ENCODE results near the gene SLC7A6. TPM values are rescaled to one million over a fixed set of nuclear protein-coding genes. Genes with fewer than 3 reads are reported as not detected.

The SLC7A6 gene
- total RNA-seq, 1 experiment from 2014 or later, result 28.5 TPM

DNA sequence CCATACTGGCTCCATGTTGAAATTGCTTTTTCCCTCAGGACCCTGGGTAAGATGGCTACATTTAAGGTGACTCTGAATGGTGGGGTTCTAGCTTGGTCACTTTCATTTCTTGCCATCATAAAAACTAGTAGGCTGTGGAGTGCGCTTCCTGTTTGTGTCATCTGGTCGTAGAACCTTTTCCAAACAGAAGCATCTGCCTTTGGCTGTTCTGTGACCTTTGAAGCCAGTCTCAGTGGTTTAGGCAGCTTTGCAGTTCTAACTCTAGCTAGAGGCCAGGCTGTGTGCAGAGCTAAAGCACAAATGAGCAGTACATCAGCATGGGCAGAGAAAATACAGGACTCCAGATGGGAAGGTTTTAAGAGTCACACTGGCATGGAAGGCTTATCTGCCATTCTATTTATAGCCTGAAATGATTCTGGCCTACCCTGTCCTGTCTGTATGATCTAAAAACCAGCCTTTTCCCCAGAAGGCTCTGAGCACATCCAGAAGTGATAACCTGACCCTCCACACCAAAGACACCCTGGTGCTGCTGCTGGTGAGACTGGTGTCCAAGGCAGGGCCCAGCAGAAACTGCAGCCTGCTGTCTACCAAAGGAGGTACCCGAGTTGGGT, 37.0 kb upstream of the SLC7A6 start:
- H3K9me3 ChIP-seq (ENCODE audit: control insufficient read depth in 1 of 2, insufficient read depth in 1 of 2, low read depth in 1 of 2, low read length in 2 of 2), result no peaks in the 10 kb centered on the region
- ChIA-PET POLR2A (no interaction called here), CTCF (interaction anchor here (1.0 to 1.7 kb wide), 3 partner anchors 10 to 134 kb away, joined by 3 to 12 read pairs (median 4); no protein-coding TSS in a partner anchor), RAD21 (ENCODE audit: low non-redundant PET in 1 of 2, low total read pairs in 2 of 2, uncharacterized antibody in 2 of 2, unreplicated experiment in 2 of 2) (no interaction called here)
- no peaks in the 10 kb centered on the region; a peak in 1 of 4 replicates for H3K4me1 ChIP-seq (ENCODE audit: control insufficient read depth in 1 of 2, insufficient read depth in 2 of 2, low read length in 2 of 2)
- no peak overlapping the region for H3K9ac ChIP-seq (ENCODE audit: low read length)
- ATAC-seq (no peak), DNase-seq (ENCODE audit: low read depth, low spot score) (no peak)
- H2AFZ ChIP-seq (ENCODE audit: low read depth, low read length, poor library complexity, severe bottlenecking), result no peak overlapping the region
- TSS peak; percentile 24 for BruUV-seq (replicated peaks)
- H3K9me2 ChIP-seq (ENCODE audit: insufficient read depth), result no peaks in the 10 kb centered on the region
- peaks cover 4% of the 10 kb centered on the region; the same call in 1 of the 2 replicates for H3K79me2 ChIP-seq (ENCODE audit: insufficient read depth, low read length)
- H4K20me1 ChIP-seq (ENCODE audit: insufficient read depth), result no peaks in the 10 kb centered on the region
- TF ChIP-seq CEBPB (IDR thresholded peaks at IDR 0.05; ENCODE audit: low read depth), result no peak
- TF ChIP-seq TCF7L2 (IDR thresholded peaks at IDR 0.05; ENCODE audit: borderline replicate concordance, extremely low read depth, insufficient read depth, insufficient read length), result no peak
- no peak for TF ChIP-seq ELF1 (IDR thresholded peaks at IDR 0.05; ENCODE audit: borderline replicate concordance, low read depth)
- TF ChIP-seq POLR2AphosphoS5 (IDR thresholded peaks at IDR 0.05; ENCODE audit: low read depth, low read length), result no peak
- no peak for TF ChIP-seq YY1 (IDR thresholded peaks at IDR 0.05; ENCODE audit: extremely low read depth, insufficient replicate concordance, low read depth, low read length)
- TF ChIP-seq EGR1 (IDR thresholded peaks at IDR 0.05; ENCODE audit: low read depth), result no peak
- TF ChIP-seq, protein P1, sequence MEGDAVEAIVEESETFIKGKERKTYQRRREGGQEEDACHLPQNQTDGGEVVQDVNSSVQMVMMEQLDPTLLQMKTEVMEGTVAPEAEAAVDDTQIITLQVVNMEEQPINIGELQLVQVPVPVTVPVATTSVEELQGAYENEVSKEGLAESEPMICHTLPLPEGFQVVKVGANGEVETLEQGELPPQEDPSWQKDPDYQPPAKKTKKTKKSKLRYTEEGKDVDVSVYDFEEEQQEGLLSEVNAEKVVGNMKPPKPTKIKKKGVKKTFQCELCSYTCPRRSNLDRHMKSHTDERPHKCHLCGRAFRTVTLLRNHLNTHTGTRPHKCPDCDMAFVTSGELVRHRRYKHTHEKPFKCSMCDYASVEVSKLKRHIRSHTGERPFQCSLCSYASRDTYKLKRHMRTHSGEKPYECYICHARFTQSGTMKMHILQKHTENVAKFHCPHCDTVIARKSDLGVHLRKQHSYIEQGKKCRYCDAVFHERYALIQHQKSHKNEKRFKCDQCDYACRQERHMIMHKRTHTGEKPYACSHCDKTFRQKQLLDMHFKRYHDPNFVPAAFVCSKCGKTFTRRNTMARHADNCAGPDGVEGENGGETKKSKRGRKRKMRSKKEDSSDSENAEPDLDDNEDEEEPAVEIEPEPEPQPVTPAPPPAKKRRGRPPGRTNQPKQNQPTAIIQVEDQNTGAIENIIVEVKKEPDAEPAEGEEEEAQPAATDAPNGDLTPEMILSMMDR (IDR thresholded peaks at IDR 0.05 in 2 of 3, conservative IDR thresholded peaks at IDR 0.05 in 1 of 3; ENCODE audit: borderline replicate concordance in 1 of 3, insufficient read depth in 1 of 3, low read depth in 2 of 3, low read length in 2 of 3), result no peak
- TF ChIP-seq, protein P2, sequence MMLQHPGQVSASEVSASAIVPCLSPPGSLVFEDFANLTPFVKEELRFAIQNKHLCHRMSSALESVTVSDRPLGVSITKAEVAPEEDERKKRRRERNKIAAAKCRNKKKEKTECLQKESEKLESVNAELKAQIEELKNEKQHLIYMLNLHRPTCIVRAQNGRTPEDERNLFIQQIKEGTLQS (IDR thresholded peaks at IDR 0.05), result no peak
- TF ChIP-seq, protein P3, sequence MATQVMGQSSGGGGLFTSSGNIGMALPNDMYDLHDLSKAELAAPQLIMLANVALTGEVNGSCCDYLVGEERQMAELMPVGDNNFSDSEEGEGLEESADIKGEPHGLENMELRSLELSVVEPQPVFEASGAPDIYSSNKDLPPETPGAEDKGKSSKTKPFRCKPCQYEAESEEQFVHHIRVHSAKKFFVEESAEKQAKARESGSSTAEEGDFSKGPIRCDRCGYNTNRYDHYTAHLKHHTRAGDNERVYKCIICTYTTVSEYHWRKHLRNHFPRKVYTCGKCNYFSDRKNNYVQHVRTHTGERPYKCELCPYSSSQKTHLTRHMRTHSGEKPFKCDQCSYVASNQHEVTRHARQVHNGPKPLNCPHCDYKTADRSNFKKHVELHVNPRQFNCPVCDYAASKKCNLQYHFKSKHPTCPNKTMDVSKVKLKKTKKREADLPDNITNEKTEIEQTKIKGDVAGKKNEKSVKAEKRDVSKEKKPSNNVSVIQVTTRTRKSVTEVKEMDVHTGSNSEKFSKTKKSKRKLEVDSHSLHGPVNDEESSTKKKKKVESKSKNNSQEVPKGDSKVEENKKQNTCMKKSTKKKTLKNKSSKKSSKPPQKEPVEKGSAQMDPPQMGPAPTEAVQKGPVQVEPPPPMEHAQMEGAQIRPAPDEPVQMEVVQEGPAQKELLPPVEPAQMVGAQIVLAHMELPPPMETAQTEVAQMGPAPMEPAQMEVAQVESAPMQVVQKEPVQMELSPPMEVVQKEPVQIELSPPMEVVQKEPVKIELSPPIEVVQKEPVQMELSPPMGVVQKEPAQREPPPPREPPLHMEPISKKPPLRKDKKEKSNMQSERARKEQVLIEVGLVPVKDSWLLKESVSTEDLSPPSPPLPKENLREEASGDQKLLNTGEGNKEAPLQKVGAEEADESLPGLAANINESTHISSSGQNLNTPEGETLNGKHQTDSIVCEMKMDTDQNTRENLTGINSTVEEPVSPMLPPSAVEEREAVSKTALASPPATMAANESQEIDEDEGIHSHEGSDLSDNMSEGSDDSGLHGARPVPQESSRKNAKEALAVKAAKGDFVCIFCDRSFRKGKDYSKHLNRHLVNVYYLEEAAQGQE (IDR thresholded peaks at IDR 0.05; ENCODE audit: low read depth), result no peak
- no peak for TF ChIP-seq EZH2phosphoT487 (IDR thresholded peaks at IDR 0.05; ENCODE audit: borderline replicate concordance)
- no peak for TF ChIP-seq FOSL1 (IDR thresholded peaks at IDR 0.05; ENCODE audit: low read depth)
- no peak for TF ChIP-seq JUND (IDR thresholded peaks at IDR 0.05)
- TF ChIP-seq, protein P4, sequence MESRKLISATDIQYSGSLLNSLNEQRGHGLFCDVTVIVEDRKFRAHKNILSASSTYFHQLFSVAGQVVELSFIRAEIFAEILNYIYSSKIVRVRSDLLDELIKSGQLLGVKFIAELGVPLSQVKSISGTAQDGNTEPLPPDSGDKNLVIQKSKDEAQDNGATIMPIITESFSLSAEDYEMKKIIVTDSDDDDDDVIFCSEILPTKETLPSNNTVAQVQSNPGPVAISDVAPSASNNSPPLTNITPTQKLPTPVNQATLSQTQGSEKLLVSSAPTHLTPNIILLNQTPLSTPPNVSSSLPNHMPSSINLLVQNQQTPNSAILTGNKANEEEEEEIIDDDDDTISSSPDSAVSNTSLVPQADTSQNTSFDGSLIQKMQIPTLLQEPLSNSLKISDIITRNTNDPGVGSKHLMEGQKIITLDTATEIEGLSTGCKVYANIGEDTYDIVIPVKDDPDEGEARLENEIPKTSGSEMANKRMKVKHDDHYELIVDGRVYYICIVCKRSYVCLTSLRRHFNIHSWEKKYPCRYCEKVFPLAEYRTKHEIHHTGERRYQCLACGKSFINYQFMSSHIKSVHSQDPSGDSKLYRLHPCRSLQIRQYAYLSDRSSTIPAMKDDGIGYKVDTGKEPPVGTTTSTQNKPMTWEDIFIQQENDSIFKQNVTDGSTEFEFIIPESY (IDR thresholded peaks at IDR 0.05; ENCODE audit: extremely low read depth, insufficient replicate concordance, low read length), result no peak
- no peak for TF ChIP-seq CBX3 (IDR thresholded peaks at IDR 0.05; ENCODE audit: low read depth)
- no peak for TF ChIP-seq ZFX (IDR thresholded peaks at IDR 0.05)
- no peak for TF ChIP-seq SP1 (IDR thresholded peaks at IDR 0.05; ENCODE audit: low read depth)
- no peak for TF ChIP-seq POLR2A (IDR thresholded peaks at IDR 0.05; ENCODE audit: borderline replicate concordance, extremely low read depth, insufficient read depth, insufficient read length)
- TF ChIP-seq RAD21 (IDR thresholded peaks at IDR 0.05; ENCODE audit: low read depth), result no peak
- TF ChIP-seq ZNF274 (IDR thresholded peaks at IDR 0.05; ENCODE audit: low read depth, low read length), result no peak
- no peak overlapping the region for H3K27ac ChIP-seq (ENCODE audit: low read depth, low read length)
- no peaks in the 10 kb centered on the region for H3K27me3 ChIP-seq (ENCODE audit: insufficient read depth, low read length)
- H3K4me3 ChIP-seq (replicated peaks in 1 of 2; ENCODE audit: low read depth in 1 of 2, low read length in 2 of 2), result no peak overlapping the region
- peaks cover 14 to 41% of the 10 kb centered on the region in 2 experiments; a peak in 3 of 4 replicates for H3K36me3 ChIP-seq (ENCODE audit: control insufficient read depth in 1 of 2, insufficient read depth in 2 of 2, low read length in 2 of 2)
- no peak overlapping the region for H3K4me2 ChIP-seq (ENCODE audit: low read length)
- intact Hi-C loops (cut with micrococcal nuclease), result loop anchor here (10.0 kb wide), 1 partner anchor 342 kb away; the partner anchor contains the start of gene NRN1L

Data from HCT116 (cell line).